GM23248 (cell line): ENCODE measurements around the gene AKAP13. TPM values are rescaled to one million over a fixed set of nuclear protein-coding genes. Genes with fewer than 3 reads are reported as not detected.

Source experiments
- DNase-seq: peaks from one replicate; pipeline ENCODE4 v3.0.0-alpha.2; 2015
- H2AFZ ChIP-seq: fragments of 200-600 bp; sonication (generic); 2 replicates; pipeline ENCODE4 v1.6.1; 2016; ENCODE audit warnings: antibody characterized with exemption
- H3F3A ChIP-seq: fragments of 200-600 bp; sonication (generic); 2 replicates; pipeline ENCODE4 v1.6.1; 2016; ENCODE audit warnings: mild to moderate bottlenecking, antibody characterized with exemption, mixed run types; ENCODE audit not compliant: insufficient read depth
- H3K27ac ChIP-seq: fragments of 200-600 bp; sonication (generic); 2 replicates; pipeline ENCODE4 v1.5.1; 2016; ENCODE audit warnings: mild to moderate bottlenecking
- H3K27me3 ChIP-seq: fragments of 200-600 bp; sonication (generic); replicated peaks from 2 replicates; pipeline ENCODE4 v1.6.1; 2016; ENCODE audit warnings: mild to moderate bottlenecking; ENCODE audit not compliant: insufficient read depth
- H3K36me3 ChIP-seq: fragments of 200-600 bp; sonication (generic); 2 replicates; pipeline ENCODE4 v1.6.1; 2016; ENCODE audit warnings: low read depth, mild to moderate bottlenecking
- H3K4me1 ChIP-seq: fragments of 200-600 bp; sonication (generic); 2 replicates; pipeline ENCODE4 v1.6.1; 2016; ENCODE audit warnings: mild to moderate bottlenecking; ENCODE audit not compliant: insufficient read depth
- H3K4me2 ChIP-seq: fragments of 200-600 bp; sonication (generic); one replicate; pipeline ENCODE4 v1.6.1; 2016; ENCODE audit warnings: mild to moderate bottlenecking; ENCODE audit not compliant: unreplicated experiment
- H3K4me3 ChIP-seq: fragments of 200-600 bp; sonication (generic); 2 replicates; pipeline ENCODE4 v1.5.1; 2016; ENCODE audit warnings: mild to moderate bottlenecking
- H3K79me2 ChIP-seq: fragments of 200-600 bp; sonication (generic); 2 replicates; pipeline ENCODE4 v1.6.1; 2016; ENCODE audit warnings: mild to moderate bottlenecking; ENCODE audit not compliant: insufficient read depth
- H3K9ac ChIP-seq: fragments of 200-600 bp; sonication (generic); 2 replicates; pipeline ENCODE4 v1.6.1; 2016; ENCODE audit warnings: mild to moderate bottlenecking
- H3K9me2 ChIP-seq: fragments of 200-600 bp; sonication (generic); 2 replicates; pipeline ENCODE4 v1.6.1; 2016; ENCODE audit warnings: mixed run types, mild to moderate bottlenecking, moderate library complexity; ENCODE audit not compliant: insufficient read depth
- H3K9me3 ChIP-seq: fragments of 200-600 bp; sonication (generic); one replicate; pipeline ENCODE4 v1.6.1; 2017; ENCODE audit warnings: low read depth
- H4K20me1 ChIP-seq: fragments of 200-600 bp; sonication (generic); 2 replicates; pipeline ENCODE4 v1.6.0; 2016; ENCODE audit not compliant: insufficient read depth
- EZH2 ChIP-seq: fragments of 200-600 bp; sonication (generic); IDR thresholded peaks from 2 replicates; pipeline ENCODE4 v1.6.1; 2018; ENCODE audit warnings: antibody characterized with exemption, mild to moderate bottlenecking; ENCODE audit not compliant: insufficient read depth, poor library complexity, severe bottlenecking
- EZH2phosphoT487 ChIP-seq: fragments of 200-600 bp; sonication (generic); IDR thresholded peaks from 2 replicates; pipeline ENCODE4 v1.6.1; 2018; ENCODE audit warnings: antibody characterized with exemption, moderate library complexity, mild to moderate bottlenecking, low read depth; ENCODE audit not compliant: insufficient read depth
- WGBS, 2 experiments: methylation state at CpG; one replicate each; pipeline ENCODE4 v1.1.6; 2015 to 2017; ENCODE audit warnings: low lambda C conversion rate in 2 of 2, low coverage in 1 of 2; ENCODE audit errors: missing lambda C conversion rate in 2 of 2; 5-methylcytosine and 5-hydroxymethylcytosine counted together
- in situ Hi-C: fragments of 300-500 bp; cut with MboI; formaldehyde crosslinking; loops from 2 replicates; pipeline ENCODE4 v1.15.0; 2020
- polyA plus RNA-seq: library from polyadenylated mRNA; unstranded; fragments of >200 nt; fragmentation: Nextera tagmentation; extraction: Ambion mirVana; gene quantifications from 2 replicates; pipeline ENCODE4 v1.2.1, GENCODE V29; 2016
- total RNA-seq: library from RNA; depleted of rRNA; stranded (reverse); fragments of >200 nt; shearing (Covaris generic); gene quantifications from 2 replicates; pipeline ENCODE4 v1.2.3, GENCODE V29; 2014

Gene AKAP13
- total and polyA plus RNA-seq, 2 experiments from 2014 or later = 26.5 to 27.7 TPM

DNA sequence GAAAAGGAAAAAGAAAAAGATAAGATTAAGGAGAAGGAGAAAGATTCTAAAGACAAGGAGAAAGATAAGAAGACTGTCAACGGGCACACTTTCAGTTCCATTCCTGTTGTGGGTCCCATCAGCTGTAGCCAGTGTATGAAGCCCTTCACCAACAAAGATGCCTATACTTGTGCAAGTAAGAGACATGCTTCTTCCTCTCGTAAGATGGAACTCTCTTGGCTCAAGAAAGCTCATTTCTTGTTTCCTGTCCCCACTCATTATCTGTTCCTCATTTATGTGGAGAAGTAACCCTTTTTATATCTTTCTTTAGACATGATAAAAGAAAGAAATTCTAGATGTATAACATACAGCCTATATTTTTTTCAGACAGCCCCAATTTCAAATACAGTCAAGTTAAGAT lies 312.9 kb downstream of the AKAP13 start:
- WGBS, 2 experiments = 84% methylated on average over 2 of the region's 2 CpGs
- no peak overlapping the region for H2AFZ ChIP-seq
- TF ChIP-seq EZH2 (no peak), EZH2phosphoT487 (no peak)
- no peak overlapping the region for H3K9ac ChIP-seq
- no peak overlapping the region for H3K4me2 ChIP-seq
- H3K79me2 ChIP-seq = 0 out of 2 replicates have a peak, but pooled peaks cover 18% of the 10 kb centered on the region
- H4K20me1 ChIP-seq = no peaks in the 10 kb centered on the region
- H3K4me3 ChIP-seq = no peak overlapping the region
- H3K9me2 ChIP-seq = no peaks in the 10 kb centered on the region
- H3K9me3 ChIP-seq = no peaks in the 10 kb centered on the region
- in situ Hi-C loops = no loop called here
- no peaks in the 10 kb centered on the region for H3K27me3 ChIP-seq
- peaks cover 29% of the 10 kb centered on the region; the same call in 1 of the 2 replicates for H3K36me3 ChIP-seq
- peaks cover 13% of the 10 kb centered on the region; the same call in 1 of the 2 replicates for H3F3A ChIP-seq
- no peak overlapping the region for H3K27ac ChIP-seq
- DNase-seq = no peak
- H3K4me1 ChIP-seq = peaks cover 20% of the 10 kb centered on the region

GRCh38 chr15:85694091-85694490 lies 313.7 kb downstream of the AKAP13 start:
- no peak overlapping the region for H3K27ac ChIP-seq
- 0 out of 2 replicates have a peak, but pooled peaks cover 14% of the 10 kb centered on the region for H3K79me2 ChIP-seq
- H3K36me3 ChIP-seq = peaks cover 29% of the 10 kb centered on the region; the same call in 1 of the 2 replicates
- peaks cover 16% of the 10 kb centered on the region for H3K4me1 ChIP-seq
- DNase-seq = no peak
- H2AFZ ChIP-seq = no peak overlapping the region
- H4K20me1 ChIP-seq = no peaks in the 10 kb centered on the region
- H3K4me2 ChIP-seq = no peak overlapping the region
- H3K9me2 ChIP-seq = no peaks in the 10 kb centered on the region
- in situ Hi-C loops = no loop called here
- 0 out of 2 replicates have a peak, but pooled peaks cover 5% of the 10 kb centered on the region for H3F3A ChIP-seq
- no peak overlapping the region for H3K9ac ChIP-seq
- H3K9me3 ChIP-seq = no peaks in the 10 kb centered on the region
- 70 to 72% methylated on average over 4 of the region's 4 CpGs for WGBS, 2 experiments
- no peak overlapping the region for H3K4me3 ChIP-seq
- no peaks in the 10 kb centered on the region for H3K27me3 ChIP-seq
- TF ChIP-seq EZH2phosphoT487 (no peak), EZH2 (no peak)

GRCh38 chr15:85700767-85701166 lies 320.4 kb downstream of the AKAP13 start:
- 84 to 86% methylated on average over 3 of the region's 3 CpGs for WGBS, 2 experiments
- in situ Hi-C loops = no loop called here
- Histone ChIP-seq H3K79me2 (peaks cover 21% of the 10 kb centered on the region), H3K9ac (no peak overlapping the region), H2AFZ (no peak overlapping the region), H3F3A (peaks cover 36% of the 10 kb centered on the region), H3K36me3 (peaks cover 3% of the 10 kb centered on the region; the same call in 1 of the 2 replicates), H3K27me3 (no peaks in the 10 kb centered on the region), H3K9me3 (no peaks in the 10 kb centered on the region), H3K4me3 (no peak overlapping the region), H3K4me1 (peaks cover 31% of the 10 kb centered on the region), H3K9me2 (no peaks in the 10 kb centered on the region), H3K4me2 (no peak overlapping the region), H4K20me1 (no peaks in the 10 kb centered on the region), H3K27ac (no peak overlapping the region)
- TF ChIP-seq EZH2phosphoT487 = no peak
- no peak for TF ChIP-seq EZH2
- DNase-seq = no peak

GRCh38 chr15:85702321-85703101 lies 322.1 kb downstream of the AKAP13 start:
- H3K4me3 ChIP-seq = no peak overlapping the region
- H3K27ac ChIP-seq = peak overlapping the region; percentile 82
- peaks cover 54% of the 10 kb centered on the region for H3F3A ChIP-seq
- peaks cover 45% of the 10 kb centered on the region for H3K4me1 ChIP-seq
- H3K9me3 ChIP-seq = no peaks in the 10 kb centered on the region
- peak overlapping the region; percentile 8 for H3K4me2 ChIP-seq
- peak; percentile 56 for DNase-seq
- no peak overlapping the region for H2AFZ ChIP-seq
- H3K27me3 ChIP-seq = no peaks in the 10 kb centered on the region
- H3K9me2 ChIP-seq = no peaks in the 10 kb centered on the region
- peaks cover 32% of the 10 kb centered on the region for H3K79me2 ChIP-seq
- in situ Hi-C loops = no loop called here
- H3K36me3 ChIP-seq = no peaks in the 10 kb centered on the region
- no peak for TF ChIP-seq EZH2phosphoT487
- TF ChIP-seq EZH2 = no peak
- 21 to 35% methylated on average over 7 of the region's 7 CpGs for WGBS, 2 experiments
- no peaks in the 10 kb centered on the region for H4K20me1 ChIP-seq
- peak overlapping the region; percentile 38; the same call in 1 of the 2 replicates for H3K9ac ChIP-seq
